Panc1 (cell line): ENCODE data around the gene IL19. TPM values are rescaled to one million over a fixed set of nuclear protein-coding genes. Genes with fewer than 3 reads are reported as not detected.

Experiments
- ATAC-seq: fragments of 200-7000 bp; cut with Tn5 transposase; 2 replicates; pipeline ENCODE4 v1.9.1; 2020; ENCODE audit warnings: mild to moderate bottlenecking, moderate library complexity
- BruUV-seq: library from RNA; stranded (reverse); fragments of 400-500 nt; replicated peaks from 2 replicates; lab custom pipeline; 2021; lab: Mats Ljungman, UMichigan
- CTCF ChIA-PET: fragments of 300-600 bp; sonication (Branson Sonifier 250); formaldehyde crosslinking; loops from one replicate; lab custom pipeline; 2022; ENCODE audit warnings: antibody characterized with exemption; lab: Charles Lee
- POLR2A ChIA-PET: fragments of 300-600 bp; sonication (Branson Sonifier 250); formaldehyde crosslinking; loops from one replicate; lab custom pipeline; 2022; ENCODE audit warnings: antibody characterized with exemption; lab: Charles Lee
- DNase-seq: peaks from one replicate; pipeline ENCODE4 v3.0.0-alpha.2; 2010; ENCODE audit warnings: low read depth, low spot score
- H3K27ac ChIP-seq: 2 replicates; pipeline ENCODE4 v1.5.1; 2011; ENCODE audit warnings: mild to moderate bottlenecking, low read length, inconsistent platforms
- H3K27me3 ChIP-seq: fragments of 200-500 bp; sonication (Bioruptor generic); 2 replicates; pipeline ENCODE4 v1.6.0; 2014; ENCODE audit warnings: low read length, inconsistent platforms; ENCODE audit not compliant: control insufficient read depth, insufficient read depth
- H3K36me3 ChIP-seq: fragments of 200-500 bp; sonication (Bioruptor generic); 2 replicates; pipeline ENCODE4 v1.5.1; 2014; ENCODE audit warnings: inconsistent platforms, mild to moderate bottlenecking, low read length, moderate library complexity; ENCODE audit not compliant: control insufficient read depth, insufficient read depth
- H3K4me1 ChIP-seq: 2 replicates; pipeline ENCODE4 v1.5.1; 2011; ENCODE audit warnings: inconsistent platforms, mild to moderate bottlenecking, low read length, moderate library complexity; ENCODE audit not compliant: control insufficient read depth, insufficient read depth
- H3K4me3 ChIP-seq, 2 experiments: 2 replicates each; pipeline ENCODE4 v1.5.1; 2011 to 2012; ENCODE audit warnings: low read depth in 2 of 2, low read length in 2 of 2, mild to moderate bottlenecking in 2 of 2, inconsistent platforms in 1 of 2, moderate library complexity in 1 of 2
- H3K9me3 ChIP-seq: fragments of 200-500 bp; sonication (Bioruptor generic); 2 replicates; pipeline ENCODE4 v1.5.1; 2014; ENCODE audit warnings: low read depth, mild to moderate bottlenecking, inconsistent platforms, low read length, moderate library complexity; ENCODE audit not compliant: control insufficient read depth, insufficient read depth
- CTCF ChIP-seq: fragments of 450-650 bp; IDR thresholded peaks from 2 replicates; pipeline ENCODE4 v1.5.1; 2017; ENCODE audit warnings: mild to moderate bottlenecking
- POLR2AphosphoS5 ChIP-seq: IDR thresholded peaks from 2 replicates; pipeline ENCODE4 v1.6.1; 2012; ENCODE audit warnings: mild to moderate bottlenecking, low read depth, low read length, moderate library complexity
- REST ChIP-seq, 2 experiments: IDR thresholded peaks; 2 replicates each; pipeline ENCODE4 v1.6.1; 2011 to 2012; ENCODE audit warnings: low read depth in 2 of 2, control low read depth in 1 of 2, low read length in 1 of 2, mild to moderate bottlenecking in 1 of 2, moderate library complexity in 1 of 2; ENCODE audit not compliant: insufficient read depth in 1 of 2
- SIN3A ChIP-seq: IDR thresholded peaks from 2 replicates; pipeline ENCODE4 v1.6.1; 2012; ENCODE audit warnings: low read depth, mild to moderate bottlenecking, low read length, moderate library complexity, borderline replicate concordance; ENCODE audit not compliant: insufficient read depth
- TCF7L2 ChIP-seq: IDR thresholded peaks from 2 replicates; pipeline ENCODE4 v1.6.1; 2011; ENCODE audit warnings: mild to moderate bottlenecking, low read depth, low read length, inconsistent platforms
- in situ Hi-C: cut with HindIII; loops from 2 replicates; pipeline ENCODE4 v1.10.0; 2016; ENCODE audit warnings: low sequenced_read_pairs, low pct_unique_long_range_greater_than_20kb
- intact Hi-C: fragments of 100-400 bp; cut with micrococcal nuclease; formaldehyde crosslinking; loops from one replicate; pipeline ENCODE4 v1.10.0; 2022; ENCODE audit not compliant: unreplicated experiment
- total RNA-seq: library from RNA; stranded (reverse); gene quantifications from one replicate; pipeline ENCODE4 v1.2.1, GENCODE V29; 2021; ENCODE audit not compliant: unreplicated experiment

The IL19 gene
- total RNA-seq, 1 experiment from 2014 or later: not detected

GRCh38 chr1:206728697-206728987 is 41.9 kb upstream of the IL19 start:
- TF ChIP-seq REST (IDR thresholded peaks at IDR 0.05; ENCODE audit: insufficient read depth in 1 of 2, low read depth in 2 of 2, low read length in 1 of 2): no peak
- TF ChIP-seq TCF7L2: no peak
- no peaks in the 10 kb centered on the region; the same call in 1 of the 2 replicates for H3K36me3 ChIP-seq
- no TSS peak for BruUV-seq
- in situ Hi-C loops (no loop called here), intact Hi-C loops (no loop called here)
- DNase-seq (no peak), ATAC-seq (no peak)
- no peak overlapping the region for H3K27ac ChIP-seq
- POLR2A ChIA-PET: no interaction called here
- H3K4me3 ChIP-seq: no peak overlapping the region
- H3K4me1 ChIP-seq: no peaks in the 10 kb centered on the region
- H3K27me3 ChIP-seq: no peaks in the 10 kb centered on the region
- CTCF ChIA-PET: interaction anchor here (0.7 kb wide), 1 partner anchor 33 kb away, joined by 4 read pairs; no protein-coding TSS in a partner anchor
- no peaks in the 10 kb centered on the region for H3K9me3 ChIP-seq

GRCh38 chr1:206729050-206729449 is 41.5 kb upstream of the IL19 start:
- no peak for ATAC-seq
- H3K36me3 ChIP-seq: no peaks in the 10 kb centered on the region; the same call in 1 of the 2 replicates
- ChIA-PET POLR2A (no interaction called here), CTCF (no interaction called here)
- no peaks in the 10 kb centered on the region for H3K27me3 ChIP-seq
- no peak overlapping the region for H3K27ac ChIP-seq
- H3K9me3 ChIP-seq: no peaks in the 10 kb centered on the region
- intact Hi-C loops: no loop called here
- in situ Hi-C loops: no loop called here
- no peak for TF ChIP-seq TCF7L2
- no peak for DNase-seq
- no peaks in the 10 kb centered on the region for H3K4me1 ChIP-seq
- BruUV-seq: no TSS peak
- H3K4me3 ChIP-seq: no peak overlapping the region

GRCh38 chr1:206729507-206729906 is 41.1 kb upstream of the IL19 start:
- in situ Hi-C loops (no loop called here), intact Hi-C loops (no loop called here)
- DNase-seq (no peak), ATAC-seq (no peak)
- H3K27ac ChIP-seq: no peak overlapping the region
- H3K27me3 ChIP-seq: no peaks in the 10 kb centered on the region
- H3K4me3 ChIP-seq: no peak overlapping the region
- POLR2A ChIA-PET: no interaction called here
- no TSS peak for BruUV-seq
- no peaks in the 10 kb centered on the region; the same call in 1 of the 2 replicates for H3K36me3 ChIP-seq
- no peaks in the 10 kb centered on the region for H3K4me1 ChIP-seq
- CTCF ChIA-PET: no interaction called here
- H3K9me3 ChIP-seq: no peaks in the 10 kb centered on the region
- TF ChIP-seq TCF7L2 (no peak), POLR2AphosphoS5 (no peak), SIN3A (no peak), CTCF (no peak), REST (IDR thresholded peaks at IDR 0.05; ENCODE audit: insufficient read depth in 1 of 2, low read depth in 2 of 2, low read length in 1 of 2) (no peak)
